HCT116 (cell line): ENCODE measurements around the gene C16orf74.

Experiments
- CTCF ChIP-seq, 3 experiments: fragments of 200-600 bp in 1 of 3; sonication (generic) in 1 of 3; IDR thresholded peaks in 2 of 3; conservative IDR thresholded peaks in 1 of 3; 2 replicates each; pipeline ENCODE4 v1.5.1; 2012 to 2017; ENCODE audit warnings: low read depth in 2 of 3, low read length in 2 of 3, antibody characterized with exemption in 1 of 3, borderline replicate concordance in 1 of 3, control low read depth in 1 of 3, mild to moderate bottlenecking in 1 of 3, mixed read lengths in 1 of 3, mixed run types in 1 of 3, moderate library complexity in 1 of 3; ENCODE audit not compliant: insufficient read depth in 1 of 3
- EZH2 ChIP-seq: fragments of 200-600 bp; sonication (generic); IDR thresholded peaks from 2 replicates; pipeline ENCODE4 v1.6.1; 2017; ENCODE audit warnings: antibody characterized with exemption, mixed run types
- EZH2phosphoT487 ChIP-seq: fragments of 200-600 bp; IDR thresholded peaks from 2 replicates; pipeline ENCODE4 v1.6.1; 2018; ENCODE audit warnings: antibody characterized with exemption, borderline replicate concordance
- POLR2A ChIP-seq: IDR thresholded peaks from 2 replicates; pipeline ENCODE4 v1.7.0; 2011; ENCODE audit warnings: borderline replicate concordance; ENCODE audit not compliant: insufficient read depth, insufficient read length; ENCODE audit errors: extremely low read depth
- SRF ChIP-seq: IDR thresholded peaks from 2 replicates; pipeline ENCODE4 v1.6.1; 2012; ENCODE audit warnings: low read depth
- ZNF274 ChIP-seq: fragments of 200-500 bp; sonication (Bioruptor generic); IDR thresholded peaks from 2 replicates; pipeline ENCODE4 v1.6.1; 2014; ENCODE audit warnings: mild to moderate bottlenecking, low read depth, low read length, inconsistent platforms

- TF ChIP-seq CTCF (IDR thresholded peaks at IDR 0.05 in 2 of 3, conservative IDR thresholded peaks at IDR 0.05 in 1 of 3; ENCODE audit: borderline replicate concordance in 1 of 3, insufficient read depth in 1 of 3, low read depth in 2 of 3, low read length in 2 of 3): no peak
- no peak for TF ChIP-seq ZNF274
- no peak for TF ChIP-seq EZH2phosphoT487
- TF ChIP-seq SRF: no peak
- TF ChIP-seq EZH2: no peak
- TF ChIP-seq POLR2A: no peak
These were observed 32.8 kb downstream of the C16orf74 start for GRCh38 chr16:85718153-85718477.
